Progenitor cell of endocrine pancreas (in vitro differentiated cells): ENCODE data around the gene KRT13. TPM values are rescaled to one million over a fixed set of nuclear protein-coding genes. Genes with fewer than 3 reads are reported as not detected.

ENCODE experiments used
- DNase-seq: peaks from one replicate; pipeline ENCODE4 v3.0.0; 2021; ENCODE audit warnings: low spot score; ENCODE audit not compliant: unreplicated experiment
- H3K27ac Mint-ChIP-seq: 2 replicates; pipeline ENCODE4 v1.8.0; 2021; ENCODE audit warnings: mild to moderate bottlenecking, moderate library complexity, mixed read lengths
- H3K27me3 Mint-ChIP-seq: 2 replicates; pipeline ENCODE4 v1.8.0; 2021; ENCODE audit warnings: mixed read lengths
- H3K36me3 Mint-ChIP-seq: 2 replicates; pipeline ENCODE4 v1.8.0; 2022; ENCODE audit warnings: mixed read lengths; ENCODE audit not compliant: insufficient read depth
- H3K4me1 Mint-ChIP-seq: 2 replicates; pipeline ENCODE4 v1.8.0; 2021; ENCODE audit warnings: low read depth, mixed read lengths
- H3K4me3 Mint-ChIP-seq: 2 replicates; pipeline ENCODE4 v1.8.0; 2021; ENCODE audit warnings: low read depth, mild to moderate bottlenecking, moderate library complexity, mixed read lengths
- H3K9me3 Mint-ChIP-seq: 2 replicates; pipeline ENCODE4 v1.8.0; 2021; ENCODE audit warnings: low read depth, mixed read lengths
- CTCF ChIP-seq: fragments of 200-600 bp; sonication (generic); IDR thresholded peaks from one replicate; pipeline ENCODE4 v1.5.0; 2021; ENCODE audit warnings: antibody characterized with exemption, mild to moderate bottlenecking; ENCODE audit not compliant: unreplicated experiment
- total RNA-seq: library from RNA; stranded (reverse); gene quantifications from 2 replicates; pipeline ENCODE4 v1.2.1, GENCODE V29; 2021

The KRT13 gene
- total RNA-seq, 1 donor from 2014 or later = not detected

- no peaks in the 10 kb centered on the region for H3K27me3 Mint-ChIP-seq
- H3K27ac Mint-ChIP-seq = peak overlapping the region; percentile 83
- H3K4me3 Mint-ChIP-seq = no peak overlapping the region
- peaks cover 27% of the 10 kb centered on the region for H3K36me3 Mint-ChIP-seq
- H3K4me1 Mint-ChIP-seq = peaks cover 56% of the 10 kb centered on the region
- H3K9me3 Mint-ChIP-seq = no peaks in the 10 kb centered on the region
- TF ChIP-seq CTCF = no peak
- DNase-seq = no peak
Measured at GRCh38 chr17:41524261-41524660, 18.8 kb upstream of the KRT13 start.

DNA sequence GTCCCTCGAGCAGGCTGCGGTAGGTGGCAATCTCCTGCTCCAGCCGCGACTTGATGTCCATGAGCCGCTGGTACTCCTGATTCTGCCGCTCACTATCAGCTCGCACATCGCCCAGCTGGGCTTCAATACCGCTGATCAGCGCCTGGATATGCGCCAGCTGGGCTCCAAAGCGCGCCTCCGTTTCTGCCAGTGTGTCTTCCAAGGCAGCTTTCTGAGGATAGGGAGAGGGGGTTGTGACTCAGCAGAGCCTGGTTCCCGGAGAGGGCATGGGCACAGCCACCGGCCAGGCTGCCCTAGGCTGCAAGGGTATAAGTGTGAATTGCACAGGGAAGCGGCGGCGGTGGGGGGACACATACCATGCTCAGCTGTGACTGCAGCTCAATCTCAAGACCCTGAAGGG is 18.4 kb upstream of the KRT13 start:
- TF ChIP-seq CTCF = no peak
- no peak for DNase-seq
- Mint-ChIP-seq H3K9me3 (no peaks in the 10 kb centered on the region), H3K36me3 (peaks cover 27% of the 10 kb centered on the region), H3K27ac (peak overlapping the region; percentile 83), H3K27me3 (no peaks in the 10 kb centered on the region), H3K4me1 (peaks cover 56% of the 10 kb centered on the region), H3K4me3 (no peak overlapping the region)

DNA sequence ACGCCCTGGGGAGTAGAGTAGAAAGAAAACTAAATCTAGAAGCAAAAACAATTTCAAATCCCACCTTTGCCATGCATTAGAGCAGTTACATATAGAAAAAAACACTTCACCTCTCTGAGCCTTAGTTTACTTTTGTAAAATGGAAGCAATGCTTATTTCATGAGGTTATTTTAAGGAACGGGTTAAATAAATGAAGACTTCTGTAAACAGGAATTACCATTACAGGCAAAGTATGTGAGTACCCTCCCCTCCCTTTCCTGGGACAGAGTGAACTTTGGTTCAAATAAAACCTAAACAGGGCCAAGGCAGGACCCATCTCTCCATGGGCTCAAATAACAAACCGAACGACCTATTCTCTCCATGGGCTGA is 17.8 kb upstream of the KRT13 start:
- no peak overlapping the region for H3K4me3 Mint-ChIP-seq
- peaks cover 51% of the 10 kb centered on the region for H3K4me1 Mint-ChIP-seq
- H3K27ac Mint-ChIP-seq = peak overlapping the region; percentile 83

DNA sequence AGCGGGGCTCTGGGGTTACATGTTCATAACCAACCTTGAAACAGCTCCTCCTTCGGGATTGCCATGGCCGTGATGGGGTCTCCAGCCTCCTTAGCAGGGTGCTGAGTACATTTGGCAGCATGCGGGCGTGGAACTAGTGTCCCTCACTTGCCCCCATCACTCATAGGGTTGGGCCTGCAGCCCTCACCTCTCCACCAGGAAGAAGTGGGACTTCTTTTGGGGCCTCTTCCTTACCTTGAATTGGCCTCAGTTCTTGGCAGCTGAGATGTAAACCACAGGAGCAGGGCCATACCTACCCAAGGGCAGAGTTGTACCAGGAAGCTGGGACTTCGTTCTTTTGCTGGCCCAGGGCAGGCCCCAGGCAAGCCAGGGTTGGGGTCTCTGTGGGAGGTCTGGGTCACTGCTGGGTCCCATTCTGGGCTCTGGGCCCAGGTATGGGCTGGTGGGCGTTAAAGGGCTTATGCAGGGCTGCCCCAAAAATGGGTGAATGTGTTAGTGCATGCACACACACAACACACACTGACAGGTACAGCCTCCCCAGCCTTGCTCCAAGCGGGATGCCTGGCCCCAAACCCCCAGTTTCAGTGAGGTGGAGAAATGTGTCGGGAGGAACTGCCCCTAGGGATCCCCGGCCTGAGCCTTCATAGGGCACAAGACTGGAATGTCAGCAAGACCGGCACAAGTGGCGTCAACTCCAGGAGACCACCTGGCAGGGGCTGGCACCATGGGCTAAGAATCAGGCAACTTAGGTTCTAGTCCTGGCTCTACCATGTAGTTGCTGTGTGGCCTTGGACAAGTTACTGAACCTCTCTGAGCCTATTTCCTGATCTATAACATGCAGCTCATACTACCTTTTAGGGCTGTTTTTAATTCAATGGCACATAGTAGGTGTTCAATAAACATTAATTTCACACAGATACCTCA is 17.2 kb upstream of the KRT13 start:
- peak overlapping the region; percentile 93 for H3K27ac Mint-ChIP-seq
- DNase-seq = no peak
- no peaks in the 10 kb centered on the region for H3K9me3 Mint-ChIP-seq
- no peak for TF ChIP-seq CTCF
- no peak overlapping the region for H3K4me3 Mint-ChIP-seq
- H3K27me3 Mint-ChIP-seq = no peaks in the 10 kb centered on the region
- H3K4me1 Mint-ChIP-seq = peaks cover 51% of the 10 kb centered on the region
- H3K36me3 Mint-ChIP-seq = peaks cover 27% of the 10 kb centered on the region

More for the DNA sequence above, 17.8 kb upstream of the KRT13 start:
- TF ChIP-seq CTCF = no peak
- Mint-ChIP-seq H3K27me3 (no peaks in the 10 kb centered on the region), H3K9me3 (no peaks in the 10 kb centered on the region), H3K36me3 (peaks cover 27% of the 10 kb centered on the region)
- DNase-seq = no peak

GRCh38 chr17:41521574-41522261 is 16.3 kb upstream of the KRT13 start:
- H3K4me1 Mint-ChIP-seq = peaks cover 47% of the 10 kb centered on the region
- H3K27ac Mint-ChIP-seq = peak overlapping the region; percentile 93
- no peak for TF ChIP-seq CTCF
- peaks cover 23% of the 10 kb centered on the region for H3K36me3 Mint-ChIP-seq
- H3K27me3 Mint-ChIP-seq = no peaks in the 10 kb centered on the region
- H3K9me3 Mint-ChIP-seq = no peaks in the 10 kb centered on the region
- no peak overlapping the region for H3K4me3 Mint-ChIP-seq
- peak; percentile 55 for DNase-seq
